ENCODE data around the gene RMDN2.

- TF ChIP-seq POLR2A (IDR thresholded peaks at IDR 0.05; ENCODE audit: low read length): no peak
- no peak for TF ChIP-seq GATA1 (IDR thresholded peaks at IDR 0.05; ENCODE audit: low read depth, low read length)
These were observed 62.1 kb downstream of the RMDN2 start for GRCh38 chr2:37987098-37987775.
